GM21619 (cell line): ENCODE measurements around the gene GRPEL1.
"Not testable (repeated sequence)": the region's sequence is repeated elsewhere in the genome, so short reads cannot be mapped to it uniquely, and the experiment has no call there.

ENCODE experiments used
- ATAC-seq: cut with Tn5 transposase; IDR thresholded peaks from one replicate; pipeline ENCODE4 v1.9.1; 2021; ENCODE audit not compliant: unreplicated experiment

Gene GRPEL1

GRCh38 chr4:7067452-7068278, at the start of gene GRPEL1:
TSS of gene GRPEL1 (minus strand) at chr4:7068064. CDS start at chr4:7068032, 32 bp downstream.
- peak; percentile 88 for ATAC-seq

GRCh38 chr4:7116705-7117104, 48.8 kb upstream of the GRPEL1 start:
- ATAC-seq = no peak

- no peak for ATAC-seq
These were observed 47.9 kb upstream of the GRPEL1 start for GRCh38 chr4:7115557-7116340.

- ATAC-seq = no peak
These were observed 44.8 kb upstream of the GRPEL1 start for GRCh38 chr4:7112656-7113055.

GRCh38 chr4:7111441-7111840, 43.6 kb upstream of the GRPEL1 start:
- no peak for ATAC-seq

GRCh38 chr4:7110546-7110945, 42.7 kb upstream of the GRPEL1 start:
- no peak for ATAC-seq

- no peak for ATAC-seq
These were observed 41.3 kb upstream of the GRPEL1 start for GRCh38 chr4:7109169-7109568.

GRCh38 chr4:7108660-7109059, 40.8 kb upstream of the GRPEL1 start:
- ATAC-seq = no peak

GRCh38 chr4:7108046-7108625, 40.3 kb upstream of the GRPEL1 start:
- ATAC-seq = no peak

GRCh38 chr4:7107166-7107905, 39.5 kb upstream of the GRPEL1 start:
- ATAC-seq = no peak

GRCh38 chr4:7105276-7105675, 37.4 kb upstream of the GRPEL1 start:
- no peak for ATAC-seq

GRCh38 chr4:7104366-7105031, 36.6 kb upstream of the GRPEL1 start:
- no peak for ATAC-seq

GRCh38 chr4:7103607-7104365, 35.9 kb upstream of the GRPEL1 start:
- no peak for ATAC-seq

GRCh38 chr4:7103031-7103606, 35.3 kb upstream of the GRPEL1 start:
- peak; percentile 74 for ATAC-seq

GRCh38 chr4:7102516-7102909, 34.6 kb upstream of the GRPEL1 start:
- ATAC-seq = not testable (repeated sequence)

GRCh38 chr4:7101692-7102515, 34.0 kb upstream of the GRPEL1 start:
- peak; percentile 84 for ATAC-seq

GRCh38 chr4:7096236-7096635, 28.4 kb upstream of the GRPEL1 start:
- no peak for ATAC-seq

- ATAC-seq = no peak
These were observed 27.8 kb upstream of the GRPEL1 start for GRCh38 chr4:7095611-7096155.
